NCI-H1092 (cell line): ENCODE results near the gene ZBTB7C.
A peak's percentile ranks its signal among the peaks of the same experiment; 100 is the strongest.

Experiments
- DNase-seq: peaks from one replicate; lab custom pipeline; 2025; lab: John Stamatoyannopoulos, UW

Gene ZBTB7C

GRCh38 chr18:48191494-48191893 is 217.7 kb downstream of the ZBTB7C start:
- DNase-seq = peak; percentile 27

- no peak for DNase-seq
Observed at GRCh38 chr18:48190994-48191393, 218.2 kb downstream of the ZBTB7C start.

- DNase-seq = no peak
Observed at GRCh38 chr18:48188609-48189008, 220.6 kb downstream of the ZBTB7C start.

GRCh38 chr18:48186861-48187260 is 222.3 kb downstream of the ZBTB7C start:
- DNase-seq = no peak

- peak; percentile 52 for DNase-seq
Observed at GRCh38 chr18:48186131-48186766, 222.9 kb downstream of the ZBTB7C start.

- DNase-seq = no peak
Observed at GRCh38 chr18:48184118-48184517, 225.1 kb downstream of the ZBTB7C start.

GRCh38 chr18:48183613-48184012 is 225.6 kb downstream of the ZBTB7C start:
- no peak for DNase-seq

- DNase-seq = no peak
Observed at GRCh38 chr18:48182779-48183178, 226.4 kb downstream of the ZBTB7C start.

- no peak for DNase-seq
Observed at GRCh38 chr18:48181857-48182256, 227.3 kb downstream of the ZBTB7C start.

- no peak for DNase-seq
Observed at GRCh38 chr18:48181087-48181823, 227.9 kb downstream of the ZBTB7C start.

GRCh38 chr18:48179666-48180065 is 229.5 kb downstream of the ZBTB7C start:
- DNase-seq = no peak

- DNase-seq = no peak
Observed at GRCh38 chr18:48179001-48179400, 230.2 kb downstream of the ZBTB7C start.

GRCh38 chr18:48176909-48177308 is 232.3 kb downstream of the ZBTB7C start:
- DNase-seq = no peak

- DNase-seq = no peak
Observed at GRCh38 chr18:48173557-48173956, 235.6 kb downstream of the ZBTB7C start.

- DNase-seq = no peak
Observed at GRCh38 chr18:48172226-48173006, 236.8 kb downstream of the ZBTB7C start.

GRCh38 chr18:48171490-48172188 is 237.5 kb downstream of the ZBTB7C start:
- DNase-seq = no peak

- DNase-seq = no peak
Observed at GRCh38 chr18:48170651-48171050, 238.5 kb downstream of the ZBTB7C start.

GRCh38 chr18:48168861-48169260 is 240.3 kb downstream of the ZBTB7C start:
- DNase-seq = no peak

- DNase-seq = no peak
Observed at GRCh38 chr18:48167897-48168253, 241.3 kb downstream of the ZBTB7C start.

- no peak for DNase-seq
Observed at GRCh38 chr18:48166336-48166875, 242.8 kb downstream of the ZBTB7C start.

GRCh38 chr18:48165111-48165866 is 243.9 kb downstream of the ZBTB7C start:
- no peak for DNase-seq
